IPS-20b (cell line): ENCODE results near the gene EXD3.

ENCODE experiments used
- H3K27ac ChIP-seq: one replicate; pipeline ENCODE4 v1.5.1; 2013; ENCODE audit warnings: low read length
- H3K27me3 ChIP-seq: 2 replicates; pipeline ENCODE4 v1.6.1; 2013; ENCODE audit warnings: mild to moderate bottlenecking, low read length, inconsistent platforms; ENCODE audit not compliant: insufficient read depth
- H3K36me3 ChIP-seq: 2 replicates; pipeline ENCODE4 v1.6.1; 2013; ENCODE audit warnings: low read depth, mild to moderate bottlenecking, inconsistent platforms, low read length, moderate library complexity; ENCODE audit not compliant: insufficient read depth
- H3K4me1 ChIP-seq: 2 replicates; pipeline ENCODE4 v1.6.1; 2013; ENCODE audit warnings: mild to moderate bottlenecking, control low read depth, inconsistent platforms, low read length, moderate library complexity; ENCODE audit not compliant: insufficient read depth
- H3K4me3 ChIP-seq: 2 replicates; pipeline ENCODE4 v1.5.1; 2013; ENCODE audit warnings: mild to moderate bottlenecking, low read length, inconsistent platforms
- H3K9ac ChIP-seq: 2 replicates; pipeline ENCODE4 v1.6.1; 2013; ENCODE audit warnings: low read depth, mild to moderate bottlenecking, inconsistent platforms, low read length, moderate library complexity
- H3K9me3 ChIP-seq: 2 replicates; pipeline ENCODE4 v1.6.1; 2013; ENCODE audit warnings: mild to moderate bottlenecking, low read depth, low read length, inconsistent platforms; ENCODE audit not compliant: insufficient read depth

Gene EXD3

GRCh38 chr9:137314561-137315560 lies 108.1 kb downstream of the EXD3 start:
- H3K4me3 ChIP-seq: no peak overlapping the region
- H3K9ac ChIP-seq: no peak overlapping the region
- no peaks in the 10 kb centered on the region for H3K36me3 ChIP-seq
- no peaks in the 10 kb centered on the region for H3K9me3 ChIP-seq
- H3K4me1 ChIP-seq: no peaks in the 10 kb centered on the region
- no peaks in the 10 kb centered on the region; the same call in 1 of the 2 replicates for H3K27me3 ChIP-seq
- no peak overlapping the region for H3K27ac ChIP-seq

- Histone ChIP-seq H3K9ac (no peak overlapping the region), H3K4me3 (no peak overlapping the region), H3K9me3 (no peaks in the 10 kb centered on the region), H3K27me3 (no peaks in the 10 kb centered on the region; the same call in 1 of the 2 replicates), H3K36me3 (no peaks in the 10 kb centered on the region), H3K27ac (no peak overlapping the region), H3K4me1 (no peaks in the 10 kb centered on the region)
Observed at GRCh38 chr9:137313956-137314560, 108.9 kb downstream of the EXD3 start.

GRCh38 chr9:137313326-137313936 lies 109.5 kb downstream of the EXD3 start:
- no peak overlapping the region for H3K4me3 ChIP-seq
- no peak overlapping the region for H3K27ac ChIP-seq
- no peaks in the 10 kb centered on the region for H3K4me1 ChIP-seq
- H3K36me3 ChIP-seq: no peaks in the 10 kb centered on the region
- no peaks in the 10 kb centered on the region; the same call in 1 of the 2 replicates for H3K27me3 ChIP-seq
- H3K9ac ChIP-seq: no peak overlapping the region
- no peaks in the 10 kb centered on the region for H3K9me3 ChIP-seq

GRCh38 chr9:137312852-137313325 lies 110.1 kb downstream of the EXD3 start:
- no peak overlapping the region for H3K4me3 ChIP-seq
- no peaks in the 10 kb centered on the region for H3K36me3 ChIP-seq
- H3K4me1 ChIP-seq: no peaks in the 10 kb centered on the region
- no peak overlapping the region for H3K9ac ChIP-seq
- H3K27me3 ChIP-seq: no peaks in the 10 kb centered on the region; the same call in 1 of the 2 replicates
- no peaks in the 10 kb centered on the region for H3K9me3 ChIP-seq
- no peak overlapping the region for H3K27ac ChIP-seq

GRCh38 chr9:137311986-137312851 lies 110.7 kb downstream of the EXD3 start:
- Histone ChIP-seq H3K4me3 (no peak overlapping the region), H3K27me3 (no peaks in the 10 kb centered on the region; the same call in 1 of the 2 replicates), H3K36me3 (no peaks in the 10 kb centered on the region), H3K9me3 (no peaks in the 10 kb centered on the region), H3K9ac (no peak overlapping the region), H3K4me1 (no peaks in the 10 kb centered on the region), H3K27ac (no peak overlapping the region)

GRCh38 chr9:137311171-137311985 lies 111.6 kb downstream of the EXD3 start:
- H3K27me3 ChIP-seq: no peaks in the 10 kb centered on the region; the same call in 1 of the 2 replicates
- no peak overlapping the region for H3K4me3 ChIP-seq
- no peaks in the 10 kb centered on the region for H3K36me3 ChIP-seq
- no peak overlapping the region for H3K27ac ChIP-seq
- no peaks in the 10 kb centered on the region for H3K9me3 ChIP-seq
- H3K9ac ChIP-seq: no peak overlapping the region
- no peaks in the 10 kb centered on the region for H3K4me1 ChIP-seq

- Histone ChIP-seq H3K4me3 (no peak overlapping the region), H3K27me3 (no peaks in the 10 kb centered on the region), H3K36me3 (no peaks in the 10 kb centered on the region), H3K27ac (no peak overlapping the region), H3K9me3 (no peaks in the 10 kb centered on the region), H3K9ac (no peak overlapping the region), H3K4me1 (no peaks in the 10 kb centered on the region; the same call in 1 of the 2 replicates)
Observed at GRCh38 chr9:137310189-137311052, 112.5 kb downstream of the EXD3 start.

GRCh38 chr9:137309368-137310188 lies 113.4 kb downstream of the EXD3 start:
- H3K4me1 ChIP-seq: peaks cover 3% of the 10 kb centered on the region; the same call in 1 of the 2 replicates
- no peak overlapping the region for H3K27ac ChIP-seq

GRCh38 chr9:137308057-137308619 lies 114.8 kb downstream of the EXD3 start:
- Histone ChIP-seq H3K36me3 (no peaks in the 10 kb centered on the region), H3K4me1 (peaks cover 3% of the 10 kb centered on the region; the same call in 1 of the 2 replicates), H3K9me3 (no peaks in the 10 kb centered on the region), H3K27ac (no peak overlapping the region), H3K27me3 (peaks cover 9% of the 10 kb centered on the region), H3K4me3 (no peak overlapping the region), H3K9ac (no peak overlapping the region)

More at GRCh38 chr9:137309368-137310188, 113.4 kb downstream of the EXD3 start:
- H3K27me3 ChIP-seq: no peaks in the 10 kb centered on the region
- no peak overlapping the region for H3K4me3 ChIP-seq
- H3K36me3 ChIP-seq: no peaks in the 10 kb centered on the region
- no peak overlapping the region for H3K9ac ChIP-seq
- no peaks in the 10 kb centered on the region for H3K9me3 ChIP-seq
